ENCODE results near the gene DYRK1A.

The DYRK1A gene

GRCh38 chr21:37450445-37450941, 83.9 kb downstream of the DYRK1A start:
- peak; percentile 77 for DNase-seq (ENCODE audit: low spot score)

- no peak for DNase-seq (ENCODE audit: low spot score)
These were observed 84.9 kb downstream of the DYRK1A start for GRCh38 chr21:37451446-37451845.

DNA sequence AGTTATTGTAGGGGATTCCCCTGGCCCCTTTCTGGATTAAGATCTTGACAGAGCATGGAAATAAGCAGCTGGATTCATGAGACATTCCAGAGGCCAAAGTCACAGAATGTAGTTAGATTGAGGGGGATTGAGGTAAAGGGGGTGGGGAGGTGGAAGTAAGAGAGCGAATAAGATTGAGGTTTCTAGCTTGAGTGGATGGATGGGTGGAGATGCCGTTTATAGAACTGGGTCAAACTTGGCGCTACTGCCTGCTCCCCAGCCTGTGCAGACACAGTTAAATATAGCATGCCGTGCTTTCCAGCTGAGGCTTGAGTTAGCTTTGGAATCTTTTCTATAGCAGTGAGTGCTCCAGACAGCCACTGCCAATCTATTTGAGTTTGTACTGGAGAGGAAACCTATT, 85.7 kb downstream of the DYRK1A start:
- no peak for DNase-seq (ENCODE audit: low spot score)

DNA sequence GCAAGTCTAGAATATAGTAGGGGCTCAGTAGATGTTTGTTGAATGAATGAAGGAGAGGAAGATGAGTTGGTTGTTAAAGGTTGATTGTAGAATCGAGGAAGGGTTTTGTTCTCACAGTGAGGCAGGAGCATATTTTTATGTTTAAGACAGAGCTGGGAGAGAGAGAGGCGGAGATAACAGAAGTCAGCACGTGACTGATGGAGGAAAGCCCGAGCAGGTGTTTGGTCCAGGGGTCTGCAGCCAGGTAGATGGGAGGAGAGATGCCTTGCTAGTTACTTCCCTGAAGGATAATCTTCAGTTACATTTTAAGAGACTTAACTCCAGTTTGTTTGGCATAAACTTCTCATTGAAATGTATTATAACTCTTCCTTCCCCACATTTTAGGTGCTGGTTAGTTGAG, 86.8 kb downstream of the DYRK1A start:
- no peak for DNase-seq (ENCODE audit: low spot score)

GRCh38 chr21:37454869-37455503, 88.4 kb downstream of the DYRK1A start:
- DNase-seq (ENCODE audit: low spot score): peak; percentile 45

DNA sequence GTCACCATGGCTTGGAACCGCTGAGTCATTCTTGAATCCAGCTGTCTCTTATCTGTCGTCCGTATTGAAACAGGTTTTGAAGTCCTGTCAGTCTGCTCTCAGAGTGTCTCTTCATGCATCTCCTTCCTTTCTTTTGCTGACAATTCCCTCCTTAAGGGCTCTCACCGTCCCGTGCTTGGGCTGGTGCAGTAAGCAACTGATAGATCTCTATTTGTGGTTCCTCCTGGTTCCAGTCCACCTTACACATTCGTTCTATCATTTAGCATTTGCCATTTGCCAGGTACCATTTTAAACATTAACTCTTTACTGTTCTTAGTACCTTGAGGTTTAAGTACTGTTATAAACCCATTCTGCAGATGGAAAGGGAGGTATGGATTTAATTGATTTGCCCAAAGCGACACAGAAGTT, 88.9 kb downstream of the DYRK1A start:
- DNase-seq (ENCODE audit: low spot score): peak; percentile 93

DNA sequence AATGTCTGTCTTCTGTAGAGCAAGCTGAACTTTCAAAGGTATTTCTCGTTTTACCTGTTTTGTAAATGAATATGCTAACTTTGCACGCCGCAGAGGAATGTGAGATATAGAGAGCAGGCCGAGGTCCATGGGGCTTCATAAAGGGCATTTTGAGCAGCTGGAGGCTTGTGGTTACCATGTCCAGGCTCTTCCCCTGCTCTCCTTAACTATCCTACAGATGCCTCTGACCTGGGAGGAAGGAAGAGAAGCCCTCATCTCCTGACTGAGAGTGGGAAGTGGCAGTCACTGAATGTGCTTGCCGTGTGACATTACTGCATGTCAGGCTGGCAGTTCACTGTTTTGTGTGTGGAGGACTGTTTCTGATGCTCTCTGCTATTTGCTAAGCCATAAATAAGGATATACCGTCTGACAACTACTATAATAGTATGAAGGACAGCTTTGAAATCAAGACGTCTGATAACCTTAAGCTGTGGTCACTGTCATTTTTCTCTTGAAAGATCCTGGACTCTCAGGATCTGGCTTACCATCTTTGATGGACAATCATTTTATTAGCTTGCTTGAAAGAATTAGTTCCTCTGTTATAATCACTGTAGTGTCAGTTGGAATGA, 92.2 kb downstream of the DYRK1A start:
- DNase-seq (ENCODE audit: low spot score): no peak

GRCh38 chr21:37459575-37459974, 93.0 kb downstream of the DYRK1A start:
- DNase-seq (ENCODE audit: low spot score): no peak

DNA sequence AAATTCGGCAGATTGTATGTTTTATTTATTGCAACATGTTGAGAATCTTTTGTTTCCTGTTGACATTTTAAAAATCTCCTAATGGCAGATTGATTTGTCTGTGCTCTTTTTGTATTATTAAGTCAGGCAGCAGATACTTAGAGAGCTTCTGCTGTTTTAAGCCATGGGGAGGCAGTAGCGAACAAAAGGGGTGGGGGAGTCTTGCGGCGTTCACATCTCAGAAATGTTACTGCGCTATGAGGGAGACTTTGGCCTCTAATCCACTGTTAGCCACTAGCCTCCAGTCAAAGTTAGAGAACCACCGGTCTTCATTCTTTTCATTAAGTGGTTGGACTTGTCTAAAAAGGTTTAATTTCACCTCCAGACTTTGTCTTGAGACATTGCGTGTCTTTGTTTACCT, 93.6 kb downstream of the DYRK1A start:
- DNase-seq (ENCODE audit: low spot score): no peak

DNA sequence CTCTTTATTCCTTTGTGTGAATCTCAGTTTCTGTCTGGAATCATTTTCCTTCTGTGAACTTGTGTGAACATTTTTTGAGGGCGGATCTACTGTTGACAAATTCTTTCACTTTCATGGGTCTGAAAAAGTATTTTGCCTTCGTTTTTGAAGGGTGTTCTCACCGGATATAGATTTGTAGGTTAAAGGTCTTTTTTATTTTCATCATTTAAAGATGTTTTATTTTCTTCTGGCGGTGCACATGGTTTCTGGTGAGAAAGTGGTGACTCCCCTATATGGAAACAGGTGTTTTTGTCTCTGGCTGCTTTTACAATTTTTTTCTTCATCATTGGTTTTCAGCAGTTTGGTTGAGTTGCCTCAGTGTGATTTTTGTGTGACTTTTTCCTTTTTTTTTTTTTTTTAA, 94.9 kb downstream of the DYRK1A start:
- DNase-seq (ENCODE audit: low spot score): no peak

DNA sequence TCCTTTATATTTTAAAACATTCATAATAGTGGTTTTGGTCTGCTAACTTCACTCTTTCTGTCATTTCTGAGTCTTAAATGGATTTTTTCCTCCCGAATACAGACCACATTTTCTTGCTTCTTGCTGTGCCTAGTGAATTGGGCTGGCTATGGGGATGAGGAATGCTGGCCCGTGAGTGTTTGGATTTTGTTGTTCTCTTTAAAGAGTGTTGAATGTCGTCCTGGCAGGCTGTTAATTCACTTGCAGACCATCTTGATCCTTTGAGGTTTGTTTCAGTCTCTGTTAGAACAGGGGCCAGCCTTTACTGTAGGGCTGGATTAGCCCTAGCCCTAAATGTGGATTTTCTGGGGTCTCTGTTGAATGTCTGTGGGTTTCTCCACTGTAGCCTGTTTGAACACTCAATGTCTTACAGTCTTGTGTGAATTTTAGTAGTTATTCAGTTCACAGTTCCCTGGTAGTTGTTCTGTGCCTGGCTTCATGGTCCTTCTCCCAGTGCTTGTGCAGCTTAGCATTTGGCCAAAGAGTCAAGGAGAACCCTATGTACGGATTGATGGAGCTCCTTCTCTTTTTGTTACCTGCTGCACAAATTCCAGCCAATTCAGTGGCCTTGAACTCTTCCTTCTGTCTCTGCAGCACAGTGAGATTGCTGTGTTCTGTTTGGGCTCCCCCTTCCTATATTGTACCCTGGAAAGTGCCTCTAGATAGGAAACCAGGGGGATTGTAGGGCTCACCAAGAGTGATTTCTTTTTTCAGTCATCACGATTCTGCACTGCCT, 95.7 kb downstream of the DYRK1A start:
- DNase-seq (ENCODE audit: low spot score): no peak

DNA sequence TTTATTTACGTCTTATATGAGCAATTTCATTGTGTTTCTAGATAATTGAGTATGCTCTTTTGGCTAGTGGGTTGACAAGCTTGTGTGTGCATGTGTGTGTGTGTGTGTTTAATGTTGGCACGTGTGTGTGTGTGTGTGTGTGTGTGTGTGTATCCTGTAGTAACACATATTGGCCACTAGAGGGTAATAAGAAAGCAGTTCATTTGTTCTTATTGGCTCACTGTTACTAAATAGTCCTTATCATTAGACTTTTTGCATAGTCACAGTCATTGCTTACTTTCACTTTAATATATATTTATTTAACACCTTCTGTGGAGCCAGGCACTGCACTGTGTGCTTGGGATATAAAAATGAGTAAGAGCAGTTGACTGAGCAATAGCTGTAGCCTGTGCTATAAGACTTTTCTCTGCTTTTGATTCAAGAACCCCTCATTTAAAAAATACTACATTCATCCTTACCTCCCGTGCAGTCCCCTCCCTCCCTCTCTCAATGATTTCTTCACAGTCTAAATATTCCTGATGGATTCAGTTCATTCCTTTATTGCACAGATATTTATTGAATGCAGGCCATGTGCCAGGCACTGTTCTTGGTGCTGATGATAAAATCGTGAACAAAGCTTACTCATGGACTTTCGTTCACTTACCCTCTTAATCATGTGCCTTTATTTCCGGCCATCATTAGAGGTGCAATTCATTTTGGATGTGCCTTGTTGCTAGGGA, 96.7 kb downstream of the DYRK1A start:
- peak; percentile 88 for DNase-seq (ENCODE audit: low spot score)

DNA sequence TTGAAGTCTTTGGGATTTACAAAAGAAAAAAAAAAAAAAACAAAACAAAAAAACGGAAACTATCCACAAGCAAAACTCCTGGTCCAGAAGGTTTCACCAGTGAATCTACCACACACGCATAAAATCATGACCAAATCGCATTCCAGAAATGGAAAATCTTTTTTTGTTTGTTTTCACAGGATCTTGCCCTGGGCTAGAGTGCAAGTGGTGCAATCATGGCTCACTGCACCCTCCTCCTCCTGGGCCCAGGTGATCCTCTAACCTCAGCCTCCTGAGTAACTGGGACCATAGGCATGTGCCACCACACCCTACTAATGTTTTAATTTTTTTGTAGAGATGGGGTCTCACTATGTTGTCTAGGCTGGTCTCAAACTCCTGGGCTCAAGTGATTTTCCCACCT, 100.5 kb downstream of the DYRK1A start:
- no peak for DNase-seq (ENCODE audit: low spot score)

DNA sequence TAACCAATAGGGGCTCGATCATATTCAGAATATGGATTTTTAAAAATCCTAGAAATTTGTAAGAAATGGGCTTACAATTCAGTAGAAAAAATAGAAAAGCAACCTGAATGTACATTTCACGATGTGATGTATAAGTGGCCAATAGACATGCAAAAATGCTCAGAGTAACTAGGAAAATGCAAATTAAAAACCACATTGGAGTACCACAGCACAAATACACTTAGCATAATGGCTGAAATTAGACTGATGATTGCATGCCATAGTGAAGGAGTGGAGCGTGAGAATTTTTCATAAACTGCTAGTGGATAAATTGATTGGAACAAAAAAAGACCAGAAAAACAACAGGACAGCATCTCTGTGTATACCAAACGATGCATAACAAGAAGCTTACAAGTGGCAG, 102.3 kb downstream of the DYRK1A start:
- no peak for DNase-seq (ENCODE audit: low spot score)

DNA sequence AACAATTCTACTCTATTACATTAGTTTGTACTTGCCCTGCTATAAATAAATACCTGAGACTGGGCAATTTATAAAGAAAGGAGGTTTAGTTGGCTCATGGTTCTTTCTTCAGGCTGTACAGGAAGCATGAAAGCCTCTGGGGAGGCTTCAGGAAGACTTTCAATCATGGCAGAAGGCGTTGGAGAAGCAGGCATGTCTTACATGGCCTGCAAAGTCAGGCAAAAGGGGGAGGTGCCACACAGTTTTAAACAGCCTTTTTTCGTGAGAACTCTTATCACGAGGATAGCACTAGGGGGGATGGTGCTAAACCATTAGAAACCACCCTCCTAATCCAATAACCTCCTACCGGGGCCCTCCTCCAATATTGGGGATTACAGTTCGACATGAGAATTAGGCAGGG, 102.9 kb downstream of the DYRK1A start:
- DNase-seq (ENCODE audit: low spot score): no peak

- no peak for DNase-seq (ENCODE audit: low spot score)
These were observed 106.0 kb downstream of the DYRK1A start for GRCh38 chr21:37472581-37472980.

DNA sequence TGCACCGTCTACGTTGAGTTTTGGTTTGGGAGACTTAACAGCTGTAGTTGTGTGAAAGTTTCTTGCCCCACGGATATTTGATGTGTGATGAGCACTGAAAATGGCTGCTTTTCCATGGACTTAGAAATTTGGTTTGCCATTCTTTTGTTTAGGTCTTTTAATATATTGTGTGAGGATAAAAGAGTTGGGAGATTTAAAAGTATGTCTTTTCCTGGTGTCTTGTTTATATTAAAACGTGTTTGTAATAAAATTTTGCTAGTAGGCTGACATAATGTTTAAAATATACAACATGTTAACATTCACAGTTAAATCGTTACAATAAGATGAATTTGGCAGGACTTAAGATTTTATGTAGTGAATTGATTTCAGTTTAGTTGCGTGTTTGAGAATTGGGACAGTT, 106.9 kb downstream of the DYRK1A start:
- DNase-seq (ENCODE audit: low spot score): no peak

- DNase-seq (ENCODE audit: low spot score): no peak
These were observed 107.8 kb downstream of the DYRK1A start for GRCh38 chr21:37474342-37474741.

DNA sequence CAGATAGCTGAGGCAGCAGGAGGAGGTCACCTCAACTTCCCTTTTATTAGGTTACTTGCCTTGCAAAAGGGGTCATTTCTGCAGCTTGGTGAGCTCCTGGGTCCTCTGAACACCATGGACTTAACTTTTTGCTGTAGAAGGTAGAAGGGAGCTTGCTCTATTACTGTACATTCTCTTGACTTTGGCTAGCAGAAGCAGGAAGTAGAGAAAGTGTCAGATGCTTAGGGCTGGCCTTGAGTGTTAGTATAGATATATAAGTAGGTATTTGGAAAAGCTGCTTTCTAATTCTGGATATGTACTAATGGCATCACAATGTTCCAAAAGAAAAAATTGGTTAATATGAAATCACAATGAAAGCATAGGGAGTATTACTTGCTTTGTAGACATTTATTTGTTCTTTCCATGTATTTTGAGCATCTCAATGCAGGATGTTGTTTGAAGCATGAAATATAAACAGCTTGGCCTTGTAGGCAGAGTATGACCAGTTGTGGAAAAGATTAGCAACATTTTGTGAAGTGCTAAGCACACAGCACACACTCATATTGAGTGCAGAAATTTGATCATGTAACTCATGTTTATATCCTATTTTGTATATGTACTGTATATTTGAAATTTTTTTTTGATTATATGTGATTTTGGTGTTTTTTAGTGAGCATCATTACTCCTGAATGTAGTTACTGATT, 108.8 kb downstream of the DYRK1A start:
- no peak for DNase-seq (ENCODE audit: low spot score)

DNA sequence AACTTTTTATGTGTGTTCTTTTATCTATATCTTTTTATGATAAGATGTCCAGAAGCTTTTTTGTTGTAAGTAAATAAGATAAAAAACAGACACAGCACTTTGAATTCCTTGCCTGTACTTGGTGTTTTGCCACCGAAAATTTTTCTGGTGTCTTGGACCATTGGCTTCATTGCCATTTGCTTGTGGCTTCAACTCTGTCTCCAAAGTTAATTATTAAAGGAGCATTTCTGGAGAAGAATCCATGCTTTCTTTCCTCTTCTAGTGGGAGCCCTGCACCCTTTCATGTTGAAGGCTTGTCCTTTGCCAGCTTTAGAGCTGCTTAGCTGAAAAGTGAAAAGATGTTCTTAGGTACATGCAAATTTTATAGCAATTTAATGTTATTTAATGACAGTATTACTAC, 112.2 kb downstream of the DYRK1A start:
- DNase-seq (ENCODE audit: low spot score): no peak

DNA sequence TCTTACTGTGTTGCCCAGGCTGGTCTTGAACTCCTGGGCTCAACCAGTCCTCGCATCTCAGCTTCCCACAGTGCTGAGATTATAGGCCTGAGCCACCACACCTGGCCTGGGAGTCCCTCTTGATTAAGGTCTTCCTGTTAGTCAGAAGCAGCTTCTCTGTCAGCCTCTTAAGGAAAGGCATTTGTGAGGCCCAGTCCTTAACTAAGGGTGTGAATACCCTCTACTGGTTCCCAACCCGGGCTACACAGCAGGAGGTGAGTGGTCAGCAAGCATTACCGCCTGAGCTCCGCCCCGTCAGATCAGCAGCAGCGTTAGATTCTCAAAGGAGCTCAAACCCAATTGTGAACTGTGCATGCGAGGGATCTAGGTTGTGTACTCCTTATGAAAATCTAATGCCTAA, 117.2 kb downstream of the DYRK1A start:
- DNase-seq (ENCODE audit: low spot score): no peak

Measured in hematopoietic multipotent progenitor cell treated with erythropoietin and hydrocortisone succinate and interleukin-3 and kit ligand, for 15 days (in vitro differentiated cells).